ENCODE results near the gene CSNK1G2. TPM values are rescaled to one million over a fixed set of nuclear protein-coding genes. Genes with fewer than 3 reads are reported as not detected.

The CSNK1G2 gene
- polyA plus RNA-seq, 1 donor from 2014 or later: 110 TPM

- Histone ChIP-seq H3K9me2 (ENCODE audit: insufficient read depth, low read length) (no peaks in the 10 kb centered on the region), H3K9ac (ENCODE audit: low read length) (no peak overlapping the region), H3K36me3 (ENCODE audit: insufficient read depth, low read length) (no peaks in the 10 kb centered on the region)
Measured at GRCh38 chr19:1908364-1908678, 32.7 kb upstream of the CSNK1G2 start.

GRCh38 chr19:1909761-1910080 lies 31.3 kb upstream of the CSNK1G2 start:
- Histone ChIP-seq H3K36me3 (ENCODE audit: insufficient read depth, low read length) (no peaks in the 10 kb centered on the region), H2AFZ (ENCODE audit: low read depth, low read length) (no peak overlapping the region), H3K9me3 (ENCODE audit: low read length) (no peaks in the 10 kb centered on the region), H3K4me2 (ENCODE audit: low read length) (no peak overlapping the region), H3K9me2 (ENCODE audit: insufficient read depth, low read length) (no peaks in the 10 kb centered on the region), H3K79me2 (replicated peaks; ENCODE audit: insufficient read depth, low read length) (peaks cover 12% of the 10 kb centered on the region), H3K27ac (ENCODE audit: low read length) (no peak overlapping the region), H3K9ac (ENCODE audit: low read length) (no peak overlapping the region), H4K20me1 (ENCODE audit: insufficient read depth) (peaks cover 3% of the 10 kb centered on the region), H3K4me3 (ENCODE audit: low read length) (no peak overlapping the region), H3F3A (ENCODE audit: insufficient read depth, low read length, poor library complexity, severe bottlenecking) (no peaks in the 10 kb centered on the region), H3K27me3 (ENCODE audit: insufficient read depth, low read depth, low read length) (no peaks in the 10 kb centered on the region)
- TF ChIP-seq CTCF (IDR thresholded peaks at IDR 0.05; ENCODE audit: poor library complexity, severe bottlenecking): no peak
- no peak for TF ChIP-seq RAD21 (conservative IDR thresholded peaks at IDR 0.05)
- no peak for TF ChIP-seq MXI1 (conservative IDR thresholded peaks at IDR 0.05; ENCODE audit: poor library complexity, severe bottlenecking)
- no peak for TF ChIP-seq POLR2AphosphoS5 (IDR thresholded peaks at IDR 0.05)
- TF ChIP-seq EP300 (conservative IDR thresholded peaks at IDR 0.05; ENCODE audit: poor library complexity, severe bottlenecking): no peak
- TF ChIP-seq EZH2 (IDR thresholded peaks at IDR 0.05; ENCODE audit: borderline replicate concordance, insufficient read depth, low read length, poor library complexity, severe bottlenecking): no peak

More at GRCh38 chr19:1908364-1908678, 32.7 kb upstream of the CSNK1G2 start:
- H3K27me3 ChIP-seq (ENCODE audit: insufficient read depth, low read depth, low read length): no peaks in the 10 kb centered on the region
- H3K4me3 ChIP-seq (ENCODE audit: low read length): no peak overlapping the region
- H3F3A ChIP-seq (ENCODE audit: insufficient read depth, low read length, poor library complexity, severe bottlenecking): no peaks in the 10 kb centered on the region
- peaks cover 12% of the 10 kb centered on the region for H3K79me2 ChIP-seq (replicated peaks; ENCODE audit: insufficient read depth, low read length)
- no peak overlapping the region for H3K4me2 ChIP-seq (ENCODE audit: low read length)
- H4K20me1 ChIP-seq (ENCODE audit: insufficient read depth): no peaks in the 10 kb centered on the region
- TF ChIP-seq EZH2 (IDR thresholded peaks at IDR 0.05; ENCODE audit: borderline replicate concordance, insufficient read depth, low read length, poor library complexity, severe bottlenecking): no peak
- TF ChIP-seq RAD21 (conservative IDR thresholded peaks at IDR 0.05): no peak
- no peak for TF ChIP-seq POLR2AphosphoS5 (IDR thresholded peaks at IDR 0.05)
- TF ChIP-seq SMC3 (conservative IDR thresholded peaks at IDR 0.05; ENCODE audit: poor library complexity): no peak
- no peak for TF ChIP-seq EP300 (conservative IDR thresholded peaks at IDR 0.05; ENCODE audit: poor library complexity, severe bottlenecking)
- TF ChIP-seq MXI1 (conservative IDR thresholded peaks at IDR 0.05; ENCODE audit: poor library complexity, severe bottlenecking): no peak
- no peak for TF ChIP-seq TAF1 (IDR thresholded peaks at IDR 0.05; ENCODE audit: low read depth)
- TF ChIP-seq CTCF (IDR thresholded peaks at IDR 0.05; ENCODE audit: poor library complexity, severe bottlenecking): no peak
- no peak for TF ChIP-seq REST (IDR thresholded peaks at IDR 0.05; ENCODE audit: borderline replicate concordance)
- no peaks in the 10 kb centered on the region for H3K9me3 ChIP-seq (ENCODE audit: low read length)
- H3K27ac ChIP-seq (ENCODE audit: low read length): no peak overlapping the region
- H2AFZ ChIP-seq (ENCODE audit: low read depth, low read length): no peak overlapping the region

Measured in neural cell (in vitro differentiated cells).